ENCODE measurements around the gene ACTA1. TPM values are rescaled to one million over a fixed set of nuclear protein-coding genes. Genes with fewer than 3 reads are reported as not detected.

Gene ACTA1
- total and polyA plus RNA-seq, 9 of the 15 experiments (the other 6 are each of a cell fraction or from before 2014, with no cell fraction given) = 0.07 to 0.36 TPM; not detected in 7

DNA sequence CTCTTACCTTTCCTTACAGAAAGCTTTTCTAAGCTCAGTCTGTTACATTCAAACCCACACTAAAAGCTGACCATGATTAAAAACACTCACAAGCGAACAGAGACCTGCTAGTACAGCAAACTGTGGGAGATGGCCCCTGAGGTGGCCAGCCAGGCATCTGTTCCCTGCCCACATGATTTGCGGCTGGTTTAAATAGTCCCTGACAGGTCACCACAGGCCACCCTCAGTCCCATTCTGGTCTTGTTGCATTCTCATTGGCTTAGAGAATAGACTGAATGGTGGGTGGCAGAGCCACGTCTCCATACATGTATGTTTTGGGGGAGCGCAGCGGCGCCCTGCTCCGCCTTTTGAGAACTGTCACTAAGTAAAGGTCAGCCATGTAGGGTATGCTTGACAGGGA lies 2.3 kb upstream of the ACTA1 start:
- WGBS (ENCODE audit: insufficient coverage, low coverage, missing lambda C conversion rate) = 36% methylated on average over 7 of the region's 7 CpGs
- H3K4me2 ChIP-seq (ENCODE audit: insufficient read depth, low read length) = no peak overlapping the region
- H3K9me1 ChIP-seq (ENCODE audit: control insufficient read depth, insufficient read depth, low read length) = no peaks in the 10 kb centered on the region
- no peaks in the 10 kb centered on the region for H4K20me1 ChIP-seq (replicated peaks; ENCODE audit: control insufficient read depth, insufficient read depth, low read length)
- intact Hi-C loops (cut with micrococcal nuclease) (no loop called here), in situ Hi-C loops (cut with MboI) (no loop called here)
- DNase-seq (ENCODE audit: extremely low read depth in 1 of 4, low spot score in 3 of 4) (no peak), ATAC-seq (peak; percentile 24; the same call in 2 of the 3 replicates), FAIRE-seq (peak; percentile 63)
- ChIA-PET CTCF (ENCODE audit: low intra/inter-chr PET ratio) (no interaction called here), POLR2A (interaction anchor here (1.0 kb wide), 1 partner anchor 187 kb away, joined by 3 read pairs; no protein-coding TSS in a partner anchor)
- peaks cover 0 to 18% of the 10 kb centered on the region in 2 experiments; a peak in 2 of 5 replicates for H3K4me1 ChIP-seq (replicated peaks in 1 of 2; ENCODE audit: control insufficient read depth in 2 of 2, insufficient read depth in 2 of 2, low read length in 2 of 2)
- H3K9me3 ChIP-seq (replicated peaks; ENCODE audit: control insufficient read depth, insufficient read depth, low read depth, low read length) = no peaks in the 10 kb centered on the region
- peaks cover 16% of the 10 kb centered on the region; the same call in 2 of the 3 replicates for H3K36me3 ChIP-seq (ENCODE audit: control insufficient read depth, insufficient read depth, low read length)
- no peak overlapping the region for H2AFZ ChIP-seq (ENCODE audit: low read depth, low read length)
- BruUV-seq (replicated peaks) = no TSS peak
- H3K4me3 ChIP-seq = no peak overlapping the region
- H3K27me3 ChIP-seq (ENCODE audit: control insufficient read depth in 2 of 2, insufficient read depth in 2 of 2, low read length in 2 of 2) = peaks cover 6 to 29% of the 10 kb centered on the region in 2 experiments; a peak in 3 of 5 replicates
- TF ChIP-seq, protein P1, sequence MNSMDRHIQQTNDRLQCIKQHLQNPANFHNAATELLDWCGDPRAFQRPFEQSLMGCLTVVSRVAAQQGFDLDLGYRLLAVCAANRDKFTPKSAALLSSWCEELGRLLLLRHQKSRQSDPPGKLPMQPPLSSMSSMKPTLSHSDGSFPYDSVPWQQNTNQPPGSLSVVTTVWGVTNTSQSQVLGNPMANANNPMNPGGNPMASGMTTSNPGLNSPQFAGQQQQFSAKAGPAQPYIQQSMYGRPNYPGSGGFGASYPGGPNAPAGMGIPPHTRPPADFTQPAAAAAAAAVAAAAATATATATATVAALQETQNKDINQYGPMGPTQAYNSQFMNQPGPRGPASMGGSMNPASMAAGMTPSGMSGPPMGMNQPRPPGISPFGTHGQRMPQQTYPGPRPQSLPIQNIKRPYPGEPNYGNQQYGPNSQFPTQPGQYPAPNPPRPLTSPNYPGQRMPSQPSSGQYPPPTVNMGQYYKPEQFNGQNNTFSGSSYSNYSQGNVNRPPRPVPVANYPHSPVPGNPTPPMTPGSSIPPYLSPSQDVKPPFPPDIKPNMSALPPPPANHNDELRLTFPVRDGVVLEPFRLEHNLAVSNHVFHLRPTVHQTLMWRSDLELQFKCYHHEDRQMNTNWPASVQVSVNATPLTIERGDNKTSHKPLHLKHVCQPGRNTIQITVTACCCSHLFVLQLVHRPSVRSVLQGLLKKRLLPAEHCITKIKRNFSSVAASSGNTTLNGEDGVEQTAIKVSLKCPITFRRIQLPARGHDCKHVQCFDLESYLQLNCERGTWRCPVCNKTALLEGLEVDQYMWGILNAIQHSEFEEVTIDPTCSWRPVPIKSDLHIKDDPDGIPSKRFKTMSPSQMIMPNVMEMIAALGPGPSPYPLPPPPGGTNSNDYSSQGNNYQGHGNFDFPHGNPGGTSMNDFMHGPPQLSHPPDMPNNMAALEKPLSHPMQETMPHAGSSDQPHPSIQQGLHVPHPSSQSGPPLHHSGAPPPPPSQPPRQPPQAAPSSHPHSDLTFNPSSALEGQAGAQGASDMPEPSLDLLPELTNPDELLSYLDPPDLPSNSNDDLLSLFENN (IDR thresholded peaks at IDR 0.05; ENCODE audit: low read depth in 2 of 2, low read length in 2 of 2) = no peak
- no peak for TF ChIP-seq NCOA1 (IDR thresholded peaks at IDR 0.05; ENCODE audit: low read depth)
- TF ChIP-seq ZNF717 (CRISPR knock-in tag; IDR thresholded peaks at IDR 0.05) = 0 out of 2 replicates have a peak, but pooled peaks have one; percentile 45
- no peak for TF ChIP-seq NR2C2 (CRISPR knock-in tag; IDR thresholded peaks at IDR 0.05)
- no peak for TF ChIP-seq NR2C2 (tag; IDR thresholded peaks at IDR 0.05)
- TF ChIP-seq, protein P2, sequence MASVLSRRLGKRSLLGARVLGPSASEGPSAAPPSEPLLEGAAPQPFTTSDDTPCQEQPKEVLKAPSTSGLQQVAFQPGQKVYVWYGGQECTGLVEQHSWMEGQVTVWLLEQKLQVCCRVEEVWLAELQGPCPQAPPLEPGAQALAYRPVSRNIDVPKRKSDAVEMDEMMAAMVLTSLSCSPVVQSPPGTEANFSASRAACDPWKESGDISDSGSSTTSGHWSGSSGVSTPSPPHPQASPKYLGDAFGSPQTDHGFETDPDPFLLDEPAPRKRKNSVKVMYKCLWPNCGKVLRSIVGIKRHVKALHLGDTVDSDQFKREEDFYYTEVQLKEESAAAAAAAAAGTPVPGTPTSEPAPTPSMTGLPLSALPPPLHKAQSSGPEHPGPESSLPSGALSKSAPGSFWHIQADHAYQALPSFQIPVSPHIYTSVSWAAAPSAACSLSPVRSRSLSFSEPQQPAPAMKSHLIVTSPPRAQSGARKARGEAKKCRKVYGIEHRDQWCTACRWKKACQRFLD (CRISPR knock-in tag; IDR thresholded peaks at IDR 0.05) = no peak
- no peak for TF ChIP-seq PTBP1 (IDR thresholded peaks at IDR 0.05; ENCODE audit: low read depth, low read length)
- TF ChIP-seq ZNF253 (CRISPR knock-in tag; conservative IDR thresholded peaks at IDR 0.05) = no peak
- TF ChIP-seq ZNF124 (CRISPR knock-in tag; IDR thresholded peaks at IDR 0.05) = no peak
- no peak for TF ChIP-seq PHF8 (IDR thresholded peaks at IDR 0.05; ENCODE audit: borderline replicate concordance, low read length)
- H3K9ac ChIP-seq (ENCODE audit: insufficient read depth in 1 of 2, low read depth in 2 of 2, low read length in 2 of 2) = no peak overlapping the region
- no peaks in the 10 kb centered on the region for H3K79me2 ChIP-seq (ENCODE audit: control insufficient read depth, insufficient read depth, low read length)
- no peak overlapping the region for H3K27ac ChIP-seq (ENCODE audit: extremely low read depth, low read depth, low read length)

Data from K562 (cell line).